Raji (cell line): ENCODE results near the gene IPO11.

Experiments used
- POLR2A ChIP-seq: IDR thresholded peaks from 2 replicates; pipeline ENCODE4 v1.6.1; 2011; ENCODE audit warnings: low read depth, low read length, control low read depth; ENCODE audit not compliant: insufficient read depth

IPO11 gene

DNA sequence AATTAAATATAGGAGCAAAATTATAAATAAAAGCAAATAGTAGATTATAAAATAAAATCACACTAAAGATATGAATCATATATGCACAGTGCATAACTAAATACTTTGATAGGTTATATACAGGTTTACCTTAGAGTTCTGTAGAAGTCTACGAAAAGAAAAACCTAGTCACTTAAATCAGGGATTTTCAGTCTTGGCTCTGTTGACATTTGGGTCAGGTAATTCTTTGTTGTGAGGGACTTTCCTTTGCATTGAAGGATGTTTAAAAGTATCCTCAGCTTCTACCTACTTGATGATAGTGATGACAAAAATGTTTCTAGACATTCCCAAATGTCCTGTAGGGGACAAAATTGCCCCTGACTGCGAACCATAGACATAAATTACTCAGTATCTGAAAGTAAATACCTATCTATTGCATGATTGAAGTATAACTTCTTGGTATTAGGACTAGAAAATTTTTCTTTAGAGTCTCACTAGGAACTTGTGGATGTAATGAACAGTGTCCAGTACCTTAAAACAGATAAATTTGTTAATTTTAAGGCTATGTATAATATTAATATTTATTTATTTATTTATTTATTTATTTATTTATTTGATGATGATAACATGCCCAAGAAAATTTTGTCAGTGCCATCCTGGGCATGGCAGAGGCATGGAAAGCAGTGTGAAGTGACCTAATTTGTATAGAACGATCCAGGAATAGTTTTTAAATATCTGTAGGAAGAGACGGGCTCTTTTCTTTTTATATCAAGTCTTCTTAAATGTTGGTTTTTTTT lies 122.1 kb downstream of the IPO11 start:
- TF ChIP-seq POLR2A = no peak

DNA sequence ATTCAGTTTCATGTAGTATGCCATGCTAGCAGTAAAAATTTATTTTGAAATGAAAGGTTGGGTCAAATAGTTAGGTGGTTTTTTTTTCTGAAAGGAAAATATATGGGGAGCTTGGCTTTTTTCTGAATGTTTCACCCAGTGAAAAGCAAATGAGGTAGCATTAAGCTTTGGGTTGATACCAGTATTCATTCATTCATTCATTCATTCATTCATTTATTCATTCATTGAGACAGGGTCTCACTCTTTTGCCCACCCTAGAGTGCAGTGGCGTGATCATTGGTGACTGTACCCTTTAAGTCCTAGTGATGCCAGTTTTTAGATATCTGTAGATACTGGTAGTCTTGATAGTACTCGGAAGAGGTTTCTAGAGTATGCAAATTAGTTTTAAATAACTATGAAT lies 123.7 kb downstream of the IPO11 start:
- TF ChIP-seq POLR2A = no peak

DNA sequence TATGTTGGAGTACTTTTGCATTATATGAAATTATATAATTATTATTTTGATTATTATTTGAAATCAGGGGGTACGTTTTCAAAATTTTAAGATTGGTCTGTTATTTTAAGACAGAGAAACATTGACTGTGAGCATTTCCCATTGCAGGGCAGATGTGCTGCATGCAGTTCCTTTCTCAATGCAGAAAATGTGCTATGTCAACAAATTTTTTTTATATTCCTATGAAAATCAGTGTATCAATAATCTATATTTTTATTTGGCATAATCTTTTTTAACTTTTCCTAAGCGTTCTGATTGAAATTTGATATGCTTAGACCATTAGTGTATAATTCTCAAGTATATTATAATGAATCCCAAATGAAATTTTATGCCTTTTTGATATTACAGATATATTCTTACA lies 124.2 kb downstream of the IPO11 start:
- TF ChIP-seq POLR2A = no peak

DNA sequence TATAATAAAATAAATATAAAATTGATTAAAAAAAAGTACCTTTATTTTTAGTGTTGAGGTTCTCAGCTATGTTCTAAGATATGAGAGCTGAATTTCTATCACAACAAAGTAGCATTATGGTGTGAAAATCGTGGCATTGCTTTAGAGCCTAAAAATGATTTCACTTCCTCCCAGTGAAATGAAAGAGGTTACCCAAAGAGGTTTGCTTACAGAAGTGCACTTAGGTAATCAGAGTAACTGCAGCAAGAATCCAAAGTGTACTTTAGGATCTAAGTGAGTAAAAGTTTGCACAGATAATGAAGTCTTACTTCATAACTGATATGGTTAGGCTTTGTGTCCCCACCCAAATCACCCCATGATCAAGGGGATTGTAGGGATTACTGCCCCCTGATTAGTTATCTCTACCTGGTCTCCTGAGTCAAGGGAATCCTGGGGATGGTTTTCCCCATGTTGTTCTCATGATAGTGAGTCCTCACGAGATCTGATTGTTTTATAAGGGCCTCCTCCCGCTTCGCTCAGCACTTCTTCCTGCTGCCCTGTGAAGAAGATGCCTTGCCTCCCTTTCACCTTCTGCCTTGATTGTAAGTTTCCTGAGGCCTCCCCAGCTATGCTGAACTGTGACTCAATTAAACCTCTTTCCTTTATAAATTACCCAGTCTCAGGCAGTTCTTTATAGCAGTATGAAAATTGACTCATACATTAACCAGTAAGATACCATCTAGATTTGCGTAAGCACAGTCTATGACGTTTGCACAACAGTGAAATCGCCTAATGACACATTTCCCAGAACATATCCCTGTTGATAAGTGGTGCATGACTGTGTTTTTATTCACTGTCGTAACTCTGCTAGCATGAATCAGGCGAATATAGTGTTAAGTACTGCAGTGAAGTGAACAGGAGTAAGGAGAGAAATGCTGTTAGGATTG lies 125.7 kb downstream of the IPO11 start:
- no peak for TF ChIP-seq POLR2A

DNA sequence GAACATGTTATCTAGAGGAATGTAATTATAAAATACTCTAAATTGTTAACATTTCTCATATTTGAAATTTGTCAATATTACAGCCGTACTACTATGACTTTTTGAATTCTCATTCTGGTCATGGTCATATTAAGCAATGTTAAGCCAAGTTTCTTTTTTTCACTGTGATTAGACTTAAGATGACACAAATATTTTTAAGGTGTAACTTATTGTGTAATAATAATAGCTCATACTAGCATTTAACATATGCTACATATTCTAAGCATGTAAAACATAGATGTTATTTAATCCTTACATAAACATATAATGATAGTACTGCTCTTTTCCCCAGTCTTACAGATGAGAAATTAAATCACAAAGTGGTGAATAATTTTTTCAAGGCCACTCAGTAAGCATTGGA lies 130.2 kb downstream of the IPO11 start:
- no peak for TF ChIP-seq POLR2A

DNA sequence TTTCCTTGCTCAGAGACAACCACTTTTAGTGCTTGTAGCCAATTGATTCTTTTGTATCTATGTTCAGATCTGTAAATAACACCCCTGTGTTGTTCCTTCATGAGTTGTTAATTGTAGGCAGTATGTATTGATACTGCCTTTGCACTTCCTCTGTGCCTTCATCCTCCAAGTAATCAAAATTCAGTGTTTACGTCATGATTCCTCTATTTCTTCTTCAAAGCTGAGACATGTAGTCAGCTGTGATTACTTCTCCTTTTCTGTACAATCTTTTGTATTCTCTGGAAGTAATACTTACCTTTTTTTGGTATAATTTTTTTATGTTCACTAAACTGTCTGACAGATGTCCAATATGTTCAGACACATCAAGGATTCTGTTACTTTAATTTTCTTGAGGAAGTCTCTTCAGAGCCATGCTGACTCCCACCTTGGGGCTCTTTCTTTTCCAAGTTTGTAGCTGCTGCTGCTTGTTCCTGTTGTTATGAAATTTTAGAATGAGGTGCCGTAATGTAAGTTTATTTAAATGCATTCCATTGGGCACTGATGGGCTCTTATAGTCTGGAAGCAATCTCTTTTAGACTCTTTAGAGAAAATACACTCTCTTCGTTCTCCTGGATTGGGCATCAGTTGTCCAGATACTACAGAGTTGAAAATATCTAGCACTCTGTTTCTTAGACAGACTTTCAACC lies 135.5 kb downstream of the IPO11 start:
- no peak for TF ChIP-seq POLR2A

DNA sequence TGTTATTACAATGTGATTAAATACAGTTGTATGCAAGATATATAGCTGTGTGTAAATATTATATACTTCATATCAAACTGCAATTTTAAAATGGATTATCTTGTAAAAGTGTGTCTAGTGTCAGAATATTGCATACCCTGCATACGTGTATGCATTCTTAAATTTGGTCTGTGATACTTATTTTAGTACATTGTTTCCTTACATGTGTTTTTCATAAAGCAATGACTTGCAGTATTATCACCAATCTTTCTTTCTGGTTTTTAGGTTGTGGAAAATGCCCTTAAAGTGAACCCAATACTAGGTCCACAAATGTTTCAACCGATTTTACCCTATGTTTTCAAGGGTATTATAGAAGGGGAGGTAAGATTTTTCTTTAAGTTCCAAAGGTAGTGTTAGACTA lies 137.5 kb downstream of the IPO11 start:
- TF ChIP-seq POLR2A = no peak

DNA sequence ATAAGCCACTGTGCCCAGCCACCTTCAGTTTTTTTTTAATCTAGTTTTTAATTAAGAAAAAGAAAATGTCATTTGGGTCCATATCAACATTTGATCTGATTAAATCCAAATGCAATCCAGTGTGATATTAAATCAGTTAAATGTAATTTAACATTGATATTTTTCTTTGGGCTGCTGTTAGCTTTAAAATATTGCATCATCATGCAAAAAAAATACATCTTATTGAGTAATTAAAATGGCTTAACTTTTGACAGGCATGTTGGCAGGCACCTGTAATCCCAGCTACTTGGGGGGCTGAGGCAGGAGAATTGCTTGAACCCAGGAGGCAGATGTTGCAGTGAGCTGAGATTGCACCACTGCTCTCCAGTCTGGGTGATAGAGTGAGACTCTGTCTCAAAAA lies 143.4 kb downstream of the IPO11 start:
- TF ChIP-seq POLR2A = no peak

DNA sequence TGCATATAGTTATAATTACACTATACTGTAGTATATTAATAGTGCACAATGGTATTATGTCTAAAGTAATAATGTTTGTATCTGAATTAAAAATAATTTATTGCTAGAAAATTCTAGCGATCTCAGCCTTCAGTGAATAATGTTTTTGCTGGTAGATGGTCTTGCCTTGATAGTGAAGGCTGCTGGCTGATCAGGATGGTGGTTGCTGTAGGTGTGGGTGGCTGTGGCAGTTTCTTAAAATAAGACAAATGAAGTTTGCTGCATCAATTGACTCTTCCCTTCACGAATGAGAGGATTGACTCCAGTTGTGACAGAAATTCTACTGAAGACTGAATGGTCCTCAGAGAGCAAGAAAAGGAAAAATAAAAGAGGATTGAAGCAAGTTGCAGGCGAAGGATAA lies 146.4 kb downstream of the IPO11 start:
- TF ChIP-seq POLR2A = no peak

DNA sequence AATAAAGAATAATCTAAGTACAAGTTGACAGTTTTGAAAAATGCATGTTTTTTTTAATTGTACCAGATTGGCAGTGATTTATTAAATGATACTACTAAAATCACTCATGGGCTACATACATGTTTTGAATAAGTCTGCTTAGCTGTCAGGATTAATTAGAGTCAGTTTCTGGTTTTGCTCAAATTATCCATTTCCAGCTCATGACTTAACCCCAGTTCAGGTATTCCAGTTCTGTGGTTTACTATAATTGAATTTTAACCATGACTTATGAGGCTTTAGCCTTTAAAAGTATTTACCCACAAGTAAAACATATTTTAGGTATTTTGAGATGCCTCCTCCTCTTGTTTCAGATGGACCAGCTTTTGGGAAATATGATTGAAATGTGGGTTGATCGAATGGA lies 148.2 kb downstream of the IPO11 start:
- TF ChIP-seq POLR2A = no peak

DNA sequence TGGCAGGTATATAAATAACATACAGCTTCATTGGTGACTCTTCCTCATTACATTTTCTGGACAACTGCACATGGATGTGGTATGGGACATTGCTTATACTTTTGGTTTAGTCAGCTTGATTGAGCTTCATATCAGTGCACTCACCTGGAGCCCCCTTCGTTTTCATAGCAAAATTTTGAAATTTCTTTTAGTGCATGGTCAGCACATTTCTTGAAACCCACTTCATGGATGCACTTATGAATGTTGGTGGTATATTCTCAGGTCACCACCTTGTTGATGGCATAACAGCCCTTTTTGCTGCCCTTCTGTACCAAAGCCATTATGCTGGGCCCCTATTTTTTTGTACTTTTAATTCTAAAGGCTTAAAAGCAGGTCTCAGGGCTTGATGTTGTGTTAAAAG lies 149.3 kb downstream of the IPO11 start:
- TF ChIP-seq POLR2A = no peak

DNA sequence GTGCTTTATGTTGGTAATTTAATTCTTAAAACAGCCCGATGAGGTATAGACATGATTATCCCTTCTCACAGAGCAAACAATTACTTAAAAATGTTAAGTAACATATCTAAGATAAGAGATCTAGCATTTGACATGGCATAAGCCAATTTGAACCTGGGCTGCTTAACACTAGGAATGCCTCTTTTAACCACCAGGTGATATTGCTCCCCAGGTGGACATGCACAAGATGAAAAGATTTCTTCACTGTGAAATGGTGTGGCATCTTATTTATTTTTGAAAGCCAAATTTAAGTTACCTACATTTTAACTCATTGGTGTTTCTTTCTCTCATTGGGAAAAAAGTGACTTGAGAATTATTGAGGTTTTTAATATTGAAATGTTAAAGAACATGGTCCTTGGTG lies 150.3 kb downstream of the IPO11 start:
- no peak for TF ChIP-seq POLR2A

DNA sequence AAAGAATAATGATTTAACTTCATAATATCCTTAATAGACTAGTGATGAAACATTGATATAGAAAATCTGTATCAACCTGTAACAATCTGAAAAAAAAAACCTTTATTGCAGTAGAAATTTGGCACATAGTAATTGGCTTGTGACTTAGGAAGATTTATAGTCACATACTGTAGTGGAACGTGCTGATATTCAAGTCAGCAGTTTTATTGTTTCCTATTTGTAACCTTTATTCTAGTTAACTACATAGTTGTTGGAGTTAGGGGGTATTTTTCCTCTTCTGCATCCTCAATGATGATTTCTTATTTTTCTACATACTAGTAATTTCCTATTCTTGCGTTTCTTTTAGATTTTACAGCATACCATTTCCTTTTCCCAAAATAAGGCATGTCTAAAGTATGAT lies 151.5 kb downstream of the IPO11 start:
- TF ChIP-seq POLR2A = no peak

DNA sequence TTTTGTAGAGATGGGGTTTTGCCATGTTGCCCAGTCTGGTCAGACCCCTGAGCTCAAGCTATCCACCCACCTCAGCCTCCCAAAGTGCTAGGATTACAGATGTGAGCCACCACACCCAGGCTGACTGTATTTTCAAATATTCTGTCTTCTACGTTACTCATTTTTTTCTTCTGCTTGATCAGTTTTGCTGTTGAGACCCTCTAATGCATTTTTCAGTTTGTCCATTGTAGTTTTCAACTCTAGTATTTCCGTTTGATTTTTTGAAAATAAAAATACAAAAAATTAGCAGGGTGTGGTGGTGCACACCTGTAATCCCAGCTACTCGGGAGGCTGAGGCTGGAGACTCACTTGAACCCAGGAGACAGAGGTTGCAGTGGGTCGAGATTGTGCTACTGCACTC lies 155.6 kb downstream of the IPO11 start:
- TF ChIP-seq POLR2A = no peak

DNA sequence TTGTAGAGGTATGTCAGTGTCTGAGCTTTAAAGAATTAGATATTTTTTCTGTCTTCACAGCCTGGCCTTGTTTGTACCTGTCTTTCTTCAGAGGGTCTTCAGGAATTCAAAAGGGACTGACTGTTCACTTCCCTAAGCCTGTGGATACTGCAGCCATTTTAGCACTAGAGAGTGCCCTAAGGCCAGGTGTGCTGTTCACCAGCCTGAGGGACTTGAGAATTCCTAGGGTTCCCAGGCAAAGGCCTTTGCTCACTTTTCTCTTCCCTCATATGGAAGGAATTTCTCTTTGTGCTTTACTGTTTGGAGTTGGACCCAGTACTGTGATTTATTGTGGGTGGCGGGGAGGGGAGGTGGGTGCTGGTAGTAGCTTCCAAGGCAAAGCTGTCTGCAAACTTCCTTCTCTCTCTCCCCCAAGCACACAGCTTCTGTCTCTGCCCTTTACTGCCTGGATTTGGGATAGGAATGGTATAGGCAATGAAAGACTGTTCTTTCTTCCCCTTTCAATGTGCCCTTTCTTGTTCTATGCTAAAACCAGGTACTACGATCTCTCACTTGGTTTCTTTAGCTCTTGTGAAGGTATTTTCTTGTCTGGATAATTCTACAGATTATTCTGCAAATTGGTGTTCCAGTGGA lies 156.4 kb downstream of the IPO11 start:
- no peak for TF ChIP-seq POLR2A
